NT2/D1 (cell line): ENCODE data around the gene LHX6.

Experiments used
- DNase-seq: peaks from one replicate; pipeline ENCODE4 v3.0.0-alpha.2; 2011; ENCODE audit warnings: low read depth, low spot score
- H3K27me3 ChIP-seq: 2 replicates; pipeline ENCODE4 v1.6.0; 2011; ENCODE audit warnings: mild to moderate bottlenecking; ENCODE audit not compliant: insufficient read length, insufficient read depth
- H3K36me3 ChIP-seq: 2 replicates; pipeline ENCODE4 v1.6.1; 2011; ENCODE audit warnings: mild to moderate bottlenecking, low read length, mixed read lengths; ENCODE audit not compliant: insufficient read depth, insufficient read length
- H3K4me1 ChIP-seq: 2 replicates; pipeline ENCODE4 v1.5.1; 2011; ENCODE audit not compliant: insufficient read depth, insufficient read length
- H3K4me3 ChIP-seq: 2 replicates; pipeline ENCODE4 v1.5.1; 2011; ENCODE audit warnings: low read depth; ENCODE audit not compliant: insufficient read length
- H3K9ac ChIP-seq: 2 replicates; pipeline ENCODE4 v1.6.0; 2011; ENCODE audit warnings: low read depth; ENCODE audit not compliant: insufficient read length
- H3K9me3 ChIP-seq: 2 replicates; pipeline ENCODE4 v1.5.1; 2011; ENCODE audit warnings: mild to moderate bottlenecking, low read length; ENCODE audit not compliant: insufficient read depth
- SUZ12 ChIP-seq: IDR thresholded peaks from 2 replicates; pipeline ENCODE4 v1.6.1; 2011; ENCODE audit not compliant: insufficient read length, insufficient read depth; ENCODE audit errors: extremely low read depth
- YY1 ChIP-seq: IDR thresholded peaks from 2 replicates; pipeline ENCODE4 v1.6.1; 2011; ENCODE audit not compliant: insufficient read length, insufficient read depth
- ZNF274 ChIP-seq: IDR thresholded peaks from 2 replicates; pipeline ENCODE4 v1.6.1; 2011; ENCODE audit warnings: mild to moderate bottlenecking, low read depth, low read length

The LHX6 gene

DNA sequence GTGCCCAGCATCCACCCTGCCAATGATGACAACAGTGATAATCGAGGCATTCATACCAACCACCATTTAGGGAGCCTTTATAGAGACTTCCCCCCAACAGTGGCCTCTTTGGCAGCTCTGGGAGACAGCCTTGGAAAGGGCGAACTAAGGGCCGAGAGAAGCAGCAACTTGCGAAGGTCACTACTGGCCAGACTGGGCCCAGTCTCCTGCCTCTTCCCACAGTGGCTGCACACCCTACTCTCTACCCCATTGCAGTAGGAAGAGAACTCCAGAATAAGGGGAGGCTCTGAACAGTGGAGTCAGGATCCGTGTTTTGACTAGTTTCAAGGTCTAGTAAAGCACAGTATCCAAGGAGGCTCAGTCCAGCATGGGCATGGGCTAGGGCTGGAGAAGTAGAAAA is 5.3 kb downstream of the LHX6 start:
- no peak for TF ChIP-seq YY1
- TF ChIP-seq SUZ12: no peak
- TF ChIP-seq ZNF274: no peak
- Histone ChIP-seq H3K27me3 (peaks cover 98% of the 10 kb centered on the region), H3K9me3 (no peaks in the 10 kb centered on the region)

DNA sequence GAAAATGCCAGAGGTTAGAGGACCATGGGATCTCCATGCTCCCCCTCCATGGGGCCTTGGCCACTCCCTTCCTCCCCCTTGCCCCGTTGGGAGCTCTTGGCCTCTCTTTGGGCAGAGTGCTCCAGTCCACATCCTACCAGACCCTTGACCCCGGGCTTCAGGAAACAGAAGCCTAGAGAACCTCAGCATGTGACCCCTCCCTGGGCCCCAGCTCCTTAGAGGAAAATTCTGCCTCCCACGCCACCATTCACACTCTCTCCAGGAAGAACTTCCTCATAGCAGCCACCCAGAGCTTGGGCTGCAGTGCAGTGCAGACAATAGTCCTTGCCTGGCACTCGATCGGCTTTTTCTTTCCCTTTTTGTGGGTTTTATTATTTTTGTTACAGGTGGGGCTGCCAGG is 6.0 kb downstream of the LHX6 start:
- no peaks in the 10 kb centered on the region for H3K36me3 ChIP-seq

More for the DNA sequence above, 5.3 kb downstream of the LHX6 start:
- Histone ChIP-seq H3K4me3 (no peak overlapping the region), H3K36me3 (no peaks in the 10 kb centered on the region), H3K9ac (no peak overlapping the region), H3K4me1 (peaks cover 16% of the 10 kb centered on the region)
- DNase-seq: no peak

DNA sequence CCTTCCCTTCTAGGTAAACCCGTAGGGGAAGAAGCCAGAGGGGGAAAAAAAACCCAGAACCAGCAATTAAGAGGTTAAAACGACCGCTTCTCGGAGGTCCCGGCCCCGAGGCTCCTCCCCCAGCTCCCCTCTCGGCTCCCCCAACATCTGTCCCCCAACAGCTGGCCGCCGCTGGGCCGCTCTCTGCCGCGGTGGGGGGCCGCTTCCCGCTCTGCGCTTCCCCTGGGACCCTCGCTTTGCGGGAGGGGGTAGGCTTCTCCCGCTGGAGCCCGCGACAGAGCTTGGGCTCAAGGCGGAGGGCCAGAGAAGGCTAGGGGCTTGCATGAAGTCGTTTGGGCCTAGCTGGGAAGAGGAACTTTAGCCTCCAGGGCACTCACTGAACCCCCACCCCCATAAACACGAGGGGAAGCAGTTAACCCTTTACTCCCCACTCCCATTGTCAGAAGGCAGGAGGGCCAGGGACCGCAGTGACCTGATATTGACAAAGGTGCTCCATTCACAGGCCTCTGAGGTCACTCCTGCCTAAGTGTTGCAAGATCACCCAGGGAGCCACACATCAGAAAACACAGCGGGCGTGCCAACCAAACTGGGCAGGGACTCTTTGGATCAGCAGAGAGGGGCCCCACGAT is 7.5 kb downstream of the LHX6 start:
- DNase-seq: no peak
- Histone ChIP-seq H3K27me3 (peaks cover 99% of the 10 kb centered on the region), H3K36me3 (no peaks in the 10 kb centered on the region), H3K9me3 (no peaks in the 10 kb centered on the region), H3K4me3 (no peak overlapping the region), H3K9ac (no peak overlapping the region), H3K4me1 (peaks cover 14% of the 10 kb centered on the region)
- TF ChIP-seq SUZ12 (peak; percentile 7), YY1 (no peak), ZNF274 (no peak)

More for the DNA sequence above, 6.0 kb downstream of the LHX6 start:
- H3K4me3 ChIP-seq: no peak overlapping the region
- no peak for DNase-seq
- TF ChIP-seq YY1 (no peak), SUZ12 (no peak)
- peaks cover 16% of the 10 kb centered on the region for H3K4me1 ChIP-seq
- H3K9me3 ChIP-seq: no peaks in the 10 kb centered on the region
- H3K9ac ChIP-seq: no peak overlapping the region
- peaks cover 99% of the 10 kb centered on the region for H3K27me3 ChIP-seq

DNA sequence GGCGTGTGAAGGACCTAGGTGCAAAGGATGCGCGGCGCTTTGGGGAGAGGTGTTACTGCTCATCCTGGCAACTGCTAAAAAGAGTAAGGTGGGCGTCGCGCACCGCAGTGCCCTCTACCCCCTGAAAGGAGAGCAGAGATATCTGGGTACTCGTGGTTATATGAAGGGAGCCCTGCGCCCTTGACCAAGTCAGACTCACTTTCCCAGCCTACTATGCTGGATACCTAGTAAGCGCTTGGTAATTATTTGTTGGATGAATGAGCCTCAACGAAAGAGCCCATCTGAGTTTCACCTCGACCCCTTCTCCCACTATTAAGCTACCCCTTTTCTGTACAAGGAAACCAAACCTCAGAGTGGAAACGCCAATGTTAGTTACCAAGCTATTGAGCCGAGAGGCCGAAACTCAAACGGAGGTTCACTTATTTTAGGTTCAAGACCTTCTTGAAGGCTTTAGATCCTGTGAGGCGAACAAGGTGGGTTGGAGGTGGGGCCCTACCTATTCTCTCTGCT is 8.0 kb downstream of the LHX6 start:
- Histone ChIP-seq H3K9me3 (no peaks in the 10 kb centered on the region), H3K9ac (no peak overlapping the region), H3K27me3 (peaks cover 99% of the 10 kb centered on the region), H3K4me1 (peaks cover 14% of the 10 kb centered on the region), H3K36me3 (no peaks in the 10 kb centered on the region), H3K4me3 (peak overlapping the region; percentile 48)
- DNase-seq: no peak
- TF ChIP-seq SUZ12: peak; percentile 9
- no peak for TF ChIP-seq ZNF274

DNA sequence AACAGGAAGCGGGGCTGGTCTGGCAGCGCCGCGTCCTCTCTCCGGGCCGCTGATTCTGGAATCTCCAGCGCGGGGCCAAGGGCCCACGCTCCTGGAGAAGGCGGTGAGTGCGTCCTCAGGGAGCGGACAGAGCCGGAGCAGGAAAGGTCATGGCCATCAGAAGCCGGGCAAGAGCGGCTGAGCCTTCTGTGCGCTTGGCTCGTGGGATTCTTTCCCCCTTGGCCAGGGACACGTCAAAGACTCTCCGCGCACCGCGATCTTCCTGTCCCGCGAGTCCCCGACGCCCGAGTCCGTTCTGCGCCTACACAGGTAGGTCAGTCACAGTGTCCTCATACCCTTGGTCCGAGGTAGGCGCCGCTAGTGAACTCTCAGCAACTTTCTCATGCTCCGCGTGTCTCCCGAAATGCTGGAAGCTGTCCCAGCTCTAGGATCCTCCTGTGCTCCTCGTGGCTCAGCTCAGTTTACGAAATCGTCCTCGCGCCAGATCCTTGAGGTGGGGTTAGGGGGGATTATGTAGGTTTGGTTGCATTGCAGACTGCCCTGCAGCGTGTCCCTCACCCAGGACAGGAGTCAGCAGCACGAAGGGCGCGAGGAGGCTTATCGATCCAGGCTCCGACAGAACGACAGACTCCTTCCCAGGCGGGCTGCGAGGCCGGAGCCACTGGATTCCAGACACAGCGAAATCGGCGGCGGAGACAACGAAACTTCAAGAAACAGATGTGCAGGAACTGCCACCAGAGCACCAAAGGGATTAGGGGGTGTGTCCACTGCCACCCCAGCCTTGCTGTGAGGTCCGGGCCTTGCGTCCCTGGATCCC is 8.7 kb downstream of the LHX6 start:
- Histone ChIP-seq H3K27me3 (peaks cover 99% of the 10 kb centered on the region), H3K4me3 (peak overlapping the region; percentile 48)
- no peak for TF ChIP-seq YY1
- no peak for TF ChIP-seq ZNF274
- no peak for TF ChIP-seq SUZ12

DNA sequence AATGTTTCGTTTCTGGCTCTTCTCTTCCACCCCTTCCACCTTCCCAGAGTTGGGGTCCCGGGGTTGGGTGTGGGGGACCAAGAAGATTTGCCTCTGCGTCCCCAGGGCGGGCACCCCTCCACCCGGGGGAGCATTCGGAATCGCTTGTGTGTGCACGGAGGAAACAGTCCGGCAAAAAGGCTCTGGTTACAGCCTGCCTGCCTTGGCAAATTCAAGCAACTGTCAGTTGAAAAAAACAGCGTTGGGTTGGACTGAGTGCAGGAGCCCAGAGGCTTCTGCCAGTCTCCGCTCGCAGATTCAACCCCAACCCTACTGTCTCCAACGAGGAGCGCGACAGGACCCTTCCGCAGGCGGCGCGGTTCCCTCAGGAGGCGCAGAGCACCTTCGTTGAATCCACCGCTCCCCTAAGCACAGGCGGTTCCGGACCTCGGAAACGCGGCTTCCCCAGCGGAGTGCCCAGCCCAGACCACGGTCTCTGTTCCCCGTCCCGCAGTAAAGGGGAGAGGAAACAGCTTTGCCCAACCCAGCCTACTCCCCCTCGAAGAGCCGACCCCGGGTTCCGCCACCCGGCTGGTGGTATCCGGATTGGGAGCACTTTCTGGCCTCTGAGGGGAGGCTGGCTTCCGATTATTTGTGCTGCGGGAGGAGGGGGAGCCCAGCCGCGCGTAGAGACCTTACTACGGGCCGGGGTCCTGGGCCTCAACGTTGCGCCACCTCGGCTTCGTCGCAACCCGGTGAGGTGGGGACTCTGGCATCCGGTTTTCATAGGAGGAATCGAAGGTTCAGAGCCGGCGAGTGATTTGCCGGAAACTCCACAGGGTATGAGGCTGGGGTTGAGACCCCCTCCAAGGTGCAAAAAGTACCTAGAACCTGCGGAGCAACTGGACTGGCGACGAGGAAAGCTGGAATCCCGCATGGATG is 9.6 kb downstream of the LHX6 start:
- peak overlapping the region; percentile 63 for H3K9ac ChIP-seq
- peaks cover 99% of the 10 kb centered on the region for H3K27me3 ChIP-seq
- peaks cover 17% of the 10 kb centered on the region for H3K4me1 ChIP-seq
- H3K9me3 ChIP-seq: no peaks in the 10 kb centered on the region
- H3K4me3 ChIP-seq: peak overlapping the region; percentile 48
- TF ChIP-seq YY1: no peak
- no peak for TF ChIP-seq ZNF274
- TF ChIP-seq SUZ12: no peak
- DNase-seq: no peak
- no peaks in the 10 kb centered on the region for H3K36me3 ChIP-seq

More for the DNA sequence above, 8.7 kb downstream of the LHX6 start:
- Histone ChIP-seq H3K9me3 (no peaks in the 10 kb centered on the region), H3K36me3 (no peaks in the 10 kb centered on the region), H3K4me1 (peaks cover 14% of the 10 kb centered on the region), H3K9ac (peak overlapping the region; percentile 63)
- DNase-seq: no peak
